Measurements from ENCODE around the gene LRRC28. TPM values are rescaled to one million over a fixed set of nuclear protein-coding genes. Genes with fewer than 3 reads are reported as not detected.

The LRRC28 gene
- total and polyA plus RNA-seq, 9 of the 15 experiments (the other 6 are each of a cell fraction or from before 2014, with no cell fraction given), result 5.5 to 17.4 (median 7.9) TPM

- TF ChIP-seq POLR2AphosphoS2 (IDR thresholded peaks at IDR 0.05; ENCODE audit: low read length), result no peak
- TF ChIP-seq CCNT2 (IDR thresholded peaks at IDR 0.05; ENCODE audit: borderline replicate concordance, extremely low read depth, insufficient read length, low read depth, low read length), result no peak
- no peak for TF ChIP-seq NFE2L1 (tag; IDR thresholded peaks at IDR 0.05; ENCODE audit: borderline replicate concordance, low read depth)
Observed at GRCh38 chr15:99247062-99247461, 4.2 kb upstream of the LRRC28 start (continued).

- whole genome bisulfite sequencing (ENCODE audit: insufficient coverage, low coverage, missing lambda C conversion rate), result 36% methylated on average over 7 of the region's 7 CpGs
- Histone ChIP-seq H3K9me1 (ENCODE audit: control insufficient read depth, insufficient read depth, low read length) (no peaks in the 10 kb centered on the region), H3K79me2 (ENCODE audit: control insufficient read depth, insufficient read depth, low read length) (no peaks in the 10 kb centered on the region), H3K4me1 (replicated peaks in 1 of 2; ENCODE audit: control insufficient read depth in 2 of 2, insufficient read depth in 2 of 2, low read length in 2 of 2) (peaks cover 0 to 4% of the 10 kb centered on the region in 2 experiments; a peak in 1 of 5 replicates), H3K27me3 (ENCODE audit: control insufficient read depth in 2 of 2, insufficient read depth in 2 of 2, low read length in 2 of 2) (no peaks in the 10 kb centered on the region), H3K27ac (ENCODE audit: extremely low read depth, low read depth, low read length) (no peak overlapping the region), H2AFZ (ENCODE audit: low read depth, low read length) (no peak overlapping the region), H4K20me1 (replicated peaks; ENCODE audit: control insufficient read depth, insufficient read depth, low read length) (no peaks in the 10 kb centered on the region), H3K4me2 (ENCODE audit: insufficient read depth, low read length) (no peak overlapping the region), H3K9me3 (replicated peaks; ENCODE audit: control insufficient read depth, insufficient read depth, low read depth, low read length) (no peaks in the 10 kb centered on the region), H3K4me3 (no peak overlapping the region), H3K9ac (ENCODE audit: insufficient read depth in 1 of 2, low read depth in 2 of 2, low read length in 2 of 2) (no peak overlapping the region), H3K36me3 (ENCODE audit: control insufficient read depth, insufficient read depth, low read length) (no peaks in the 10 kb centered on the region)
- in situ Hi-C loops (cut with MboI) (no loop called here), intact Hi-C loops (cut with micrococcal nuclease) (no loop called here)
- ATAC-seq (no peak), FAIRE-seq (no peak), DNase-seq (ENCODE audit: extremely low read depth in 1 of 4, low spot score in 3 of 4) (no peak)
- TF ChIP-seq ZNF354B (CRISPR knock-in tag; IDR thresholded peaks at IDR 0.05) (no peak), USF1 (CRISPR knock-in tag; IDR thresholded peaks at IDR 0.05) (no peak), SPI1 (IDR thresholded peaks at IDR 0.05; ENCODE audit: borderline replicate concordance, low read depth, low read length) (0 out of 2 replicates have a peak, but pooled peaks have one; percentile 38), ZNF764 (CRISPR knock-in tag; IDR thresholded peaks at IDR 0.05; ENCODE audit: low read depth) (no peak), ZNF146 (CRISPR knock-in tag; IDR thresholded peaks at IDR 0.05; ENCODE audit: unreplicated experiment) (no peak), ZSCAN32 (CRISPR knock-in tag; IDR thresholded peaks at IDR 0.05) (no peak), ZBTB8A (IDR thresholded peaks at IDR 0.05; ENCODE audit: partially characterized antibody) (no peak), BMI1 (IDR thresholded peaks at IDR 0.05; ENCODE audit: low read length) (no peak)
- CTCF ChIA-PET (ENCODE audit: low intra/inter-chr PET ratio), result no interaction called here
- no TSS peak for BruUV-seq (replicated peaks)
- POLR2A ChIA-PET, result interaction anchor here (0.6 kb wide), 1 partner anchor 766 kb away, joined by 3 read pairs; no protein-coding TSS in a partner anchor
Observed at GRCh38 chr15:99248000-99248715, 3.1 kb upstream of the LRRC28 start.

All from K562 (cell line).